Heart right ventricle (tissue), 16 donors: ENCODE results near the gene PTPRG. TPM values are rescaled to one million over a fixed set of nuclear protein-coding genes. Genes with fewer than 3 reads are reported as not detected.
A peak's percentile ranks its signal among the peaks of the same experiment; 100 is the strongest.

ENCODE experiments used
- ATAC-seq, 8 donors: fragments of 200-7000 bp; cut with Tn5 transposase; one replicate each; pipeline ENCODE4 v1.9.1; 2020; ENCODE audit warnings: mild to moderate bottlenecking in 8 of 8, moderate library complexity in 8 of 8, moderate number of reproducible peaks in 1 of 8
- DNase-seq, 2 donors: peaks; one replicate each; pipeline ENCODE4 v3.0.0-alpha.2; 2020
- H3K27ac ChIP-seq, 10 donors: fragments of 200-600 bp; sonication (generic) in 2 of 10; one replicate each; pipeline versions ENCODE4 v1.5.0 to v1.8.0; 2020 to 2022; ENCODE audit warnings: mild to moderate bottlenecking in 3 of 10
- H3K27me3 ChIP-seq, 7 donors: fragments of 200-600 bp; one replicate each; pipeline ENCODE4 v1.8.0; 2021 to 2022; ENCODE audit warnings: mild to moderate bottlenecking in 2 of 7
- H3K36me3 ChIP-seq, 9 donors: fragments of 200-600 bp; sonication (generic) in 1 of 9; one replicate each; pipeline versions ENCODE4 v1.5.0 to v1.8.0; 2020 to 2022; ENCODE audit warnings: mild to moderate bottlenecking in 2 of 9
- H3K4me1 ChIP-seq, 9 donors: fragments of 200-600 bp; sonication (generic) in 1 of 9; one replicate each; pipeline versions ENCODE4 v1.5.0 to v1.8.0; 2020 to 2022; ENCODE audit warnings: mild to moderate bottlenecking in 4 of 9
- H3K4me3 ChIP-seq, 10 donors: fragments of 200-600 bp; sonication (generic) in 2 of 10; one replicate each; pipeline versions ENCODE4 v1.5.0 to v1.8.0; 2020 to 2022; ENCODE audit warnings: mild to moderate bottlenecking in 7 of 10, moderate library complexity in 2 of 10
- H3K9me3 ChIP-seq, 11 donors: fragments of 200-600 bp in 10 of 11; sonication (generic) in 2 of 11; one replicate each; pipeline versions ENCODE4 v1.5.0 to v1.8.0; 2013 to 2022; ENCODE audit warnings: mild to moderate bottlenecking in 2 of 11, control low read depth in 1 of 11, moderate library complexity in 1 of 11
- CTCF ChIP-seq, 9 donors: fragments of 200-600 bp; sonication (generic) in 2 of 9; IDR thresholded peaks; one replicate each; pipeline versions ENCODE4 v1.5.0 to v1.8.0; 2021 to 2022; ENCODE audit warnings: antibody characterized with exemption in 9 of 9, mild to moderate bottlenecking in 5 of 9, moderate library complexity in 1 of 9
- WGBS, 2 donors: extraction: QIAGEN DNeasy Blood & Tissue Kit; methylation state at CpG; one replicate each; pipeline ENCODE4 v1.1.7; 2013; ENCODE audit warnings: inconsistent platforms in 1 of 2; 5-methylcytosine and 5-hydroxymethylcytosine counted together
- intact Hi-C, 10 donors: fragments of 100-400 bp; cut with DNase I; formaldehyde crosslinking; loops; one replicate each; pipeline versions ENCODE4 v1.11.1 to v1.14.2; 2022
- polyA plus RNA-seq, 2 donors: library from polyadenylated mRNA; stranded (reverse); fragments of 200-250 nt; gene quantifications; one replicate each; pipeline ENCODE4 v1.2.3, GENCODE V29; 2013
- total RNA-seq, 10 donors: library from RNA; stranded (reverse); fragmentation: NEBNext Ultra II Directional in 3 of 10; extraction: Animal tissue kit (Norgen Biotek cat#: 25700) in 3 of 10; gene quantifications; one replicate each; pipeline versions ENCODE4 v1.2.1 to v1.2.4, GENCODE V29; 2021 to 2023
- donor health status: Arrhythmogenic right ventricular cardiomyopathy.
- donor health status: ischemic (EF 13 %, LVEDD 7.1; RV severe dilation, severe dysfunction).
- donor health status: healthy with polysubstance abuse.
- donor health status: DM: no; HTN: yes; CAD: no.
- donor health status: DM: no; HTN: no; CAD: no.
- donor health status: ischemic (EF 25% LVEDD 6.9; RV normal size, moderate dysfunction).
- donor health status: ischemic (EF 25% LVEDD 5.7; RV mildly dilated, moderate dysfunction).
- donor health status: healthy.
- donor health status: DM: yes; HTN: yes; CAD: no.
- donor health status: Ischemic cardiomyopathy.
- donor health status: ischemic (EF 35%, LVEDD 5.7; RV mildly dilated, moderate dysfunction).
- donor health status: nonischemic (EF 11% LVEDD 7.7; RV severe dilation, severe dysfunction).
- donor health status: DM: yes; HTN: yes; CAD: no.
- donor health status: PGD.
- donor health status: ischemic (EF 29% LVEDD 5.4; RV normal size, mild dysfunction).
- donor health status: nonischemic (EF 23%, LVEDD 6.1; RV moderate dilation, normal function).

The PTPRG gene
- total and polyA plus RNA-seq, 12 donors, result 10.1 to 38.3 (median 32.6) TPM

DNA sequence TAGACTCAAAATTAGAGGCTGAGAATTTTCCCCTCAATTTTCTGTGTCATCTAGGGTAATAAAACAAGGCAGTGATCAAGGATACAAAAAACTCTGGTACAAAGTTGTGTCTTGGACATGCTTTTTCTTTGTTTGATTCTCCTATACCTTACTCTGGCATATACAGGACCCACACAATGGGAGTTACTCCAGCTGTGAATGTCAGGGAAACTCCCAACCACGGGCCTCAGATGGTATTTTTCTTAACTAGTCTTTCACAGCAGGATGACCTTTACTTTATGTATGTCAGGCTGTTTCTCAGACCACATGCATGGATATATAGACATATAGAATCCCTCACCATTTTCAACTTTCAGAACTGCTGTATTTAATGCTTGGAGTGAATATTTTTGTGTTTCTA is 770.6 kb downstream of the PTPRG start:
- ATAC-seq (no peak), DNase-seq (no peak)
- Histone ChIP-seq H3K27ac (no peak overlapping the region), H3K4me3 (no peak overlapping the region), H3K4me1 (no peaks in the 10 kb centered on the region), H3K9me3 (no peaks in the 10 kb centered on the region), H3K27me3 (no peaks in the 10 kb centered on the region), H3K36me3 (peaks cover 0 to 9% (median 0%) of the 10 kb centered on the region in 9 donors)
- 76 to 85% methylated on average over 1 of the region's 1 CpG for WGBS, 2 donors
- TF ChIP-seq CTCF (IDR thresholded peaks at IDR 0.05), result no peak
- intact Hi-C loops, result loop anchor here in 7 of 10 donors (2.0 to 10.0 kb wide), 6 partner anchors 223 to 893 kb away; no protein-coding TSS in a partner anchor

- Histone ChIP-seq H3K36me3 (peaks cover 0 to 7% (median 0%) of the 10 kb centered on the region in 9 donors), H3K27ac (no peak overlapping the region), H3K4me3 (no peak overlapping the region), H3K27me3 (no peaks in the 10 kb centered on the region), H3K9me3 (no peaks in the 10 kb centered on the region), H3K4me1 (no peaks in the 10 kb centered on the region)
- peak in 8 of 9 donors; percentile 26 to 68 (median 56) for TF ChIP-seq CTCF (IDR thresholded peaks at IDR 0.05)
- ATAC-seq (no peak), DNase-seq (no peak)
- intact Hi-C loops, result loop anchor here in 7 of 10 donors (2.0 to 10.0 kb wide), 6 partner anchors 222 to 892 kb away; no protein-coding TSS in a partner anchor
- 59 to 62% methylated on average over 2 of the region's 2 CpGs for WGBS, 2 donors
Observed at GRCh38 chr3:62332835-62333244, 771.5 kb downstream of the PTPRG start.

GRCh38 chr3:62335196-62335595 is 773.8 kb downstream of the PTPRG start:
- DNase-seq (no peak), ATAC-seq (no peak)
- H3K4me1 ChIP-seq, result no peaks in the 10 kb centered on the region
- H3K27me3 ChIP-seq, result no peaks in the 10 kb centered on the region
- 91 to 94% methylated on average over 3 of the region's 3 CpGs for WGBS, 2 donors
- H3K36me3 ChIP-seq, result peaks cover 0 to 7% (median 0%) of the 10 kb centered on the region in 9 donors
- intact Hi-C loops, result loop anchor here in 4 of 10 donors (10.0 kb wide), 3 partner anchors 220 to 890 kb away; no protein-coding TSS in a partner anchor
- H3K4me3 ChIP-seq, result no peak overlapping the region
- TF ChIP-seq CTCF (IDR thresholded peaks at IDR 0.05), result no peak
- no peaks in the 10 kb centered on the region for H3K9me3 ChIP-seq
- no peak overlapping the region for H3K27ac ChIP-seq

DNA sequence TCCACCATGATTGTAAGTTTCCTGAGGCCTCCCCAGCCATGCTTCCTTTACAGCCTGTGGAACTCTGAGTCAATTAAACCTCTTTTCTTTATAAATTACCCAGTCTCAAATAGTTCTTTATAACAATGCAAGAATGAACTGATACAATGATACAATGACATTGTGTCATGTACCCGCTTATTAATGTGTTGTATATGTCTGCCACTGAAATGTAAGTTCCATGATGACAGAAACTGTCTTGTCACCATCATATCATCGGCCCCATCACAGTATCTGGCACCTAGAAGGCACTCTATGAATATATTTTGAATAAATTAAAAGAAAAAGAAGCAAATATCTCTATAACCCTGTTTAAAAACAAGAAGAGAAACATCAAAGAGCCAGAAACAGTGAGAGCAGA is 782.4 kb downstream of the PTPRG start:
- Histone ChIP-seq H3K27ac (no peak overlapping the region), H3K27me3 (peaks cover 0 to 15% (median 7%) of the 10 kb centered on the region in 7 donors), H3K4me1 (no peaks in the 10 kb centered on the region), H3K36me3 (no peaks in the 10 kb centered on the region), H3K9me3 (no peaks in the 10 kb centered on the region), H3K4me3 (no peak overlapping the region)
- ATAC-seq (no peak), DNase-seq (no peak)
- TF ChIP-seq CTCF (IDR thresholded peaks at IDR 0.05), result no peak
- intact Hi-C loops, result no loop called here
- 72 to 81% methylated on average over 2 of the region's 2 CpGs for WGBS, 2 donors
